Regular cardiac myocyte (primary cell): ENCODE data around the gene UCHL3. TPM values are rescaled to one million over a fixed set of nuclear protein-coding genes. Genes with fewer than 3 reads are reported as not detected.

Experiments used
- total RNA-seq: library from RNA; depleted of rRNA; stranded (reverse); fragments of >200 nt; gene quantifications from 2 replicates; pipeline ENCODE4 v1.2.3, GENCODE V29; 2014

UCHL3 gene
- total RNA-seq = 30.4 and 62.1 TPM in 2 replicates

GRCh38 chr13:75549262-75550158, at the start of gene UCHL3:
Gene UCHL3 (plus strand): TSS chr13:75549791. CDS start chr13:75549821, 30 bp downstream.

GRCh38 chr13:75537401-75538365, 11.9 kb upstream of the UCHL3 start, which contains the start of gene COMMD6:
Gene COMMD6 (minus strand): TSS chr13:75537841. CDS start chr13:75537805, 36 bp downstream.

GRCh38 chr13:75635828-75636435, 86.3 kb downstream of the UCHL3 start, which contains the start of gene LMO7:
Gene LMO7 (plus strand): TSS chr13:75636330. CDS start chr13:75636658, 328 bp downstream.

Other genes starting within 250 kb of the UCHL3 start
- gene TBC1D4, start 67.6 kb upstream of the UCHL3 start, total RNA-seq = 18.0 and 36.6 TPM in 2 replicates
- 28.2 and 31.2 TPM in 2 replicates for gene COMMD6, start 11.9 kb upstream of the UCHL3 start, total RNA-seq
- 322 and 365 TPM in 2 replicates for gene LMO7, start 86.5 kb downstream of the UCHL3 start, total RNA-seq